Left lung (tissue), 10 donors: Measurements from ENCODE around the gene PRKAR1A. TPM values are rescaled to one million over a fixed set of nuclear protein-coding genes. Genes with fewer than 3 reads are reported as not detected.

ENCODE experiments used
- ATAC-seq: fragments of 200-7000 bp; cut with Tn5 transposase; one replicate; pipeline ENCODE4 v1.9.1; 2020; ENCODE audit warnings: moderate library complexity
- DNase-seq, 4 donors: peaks; one replicate each; pipeline ENCODE4 v3.0.0-alpha.2; 2013 to 2020
- H3K27ac ChIP-seq, 2 donors: fragments of 200-600 bp; sonication (generic) in 1 of 2; one replicate each; pipeline versions ENCODE4 v1.5.0 to v1.8.0; 2020 to 2021
- H3K27me3 ChIP-seq, 2 donors: fragments of 200-600 bp; sonication (generic) in 1 of 2; one replicate each; pipeline versions ENCODE4 v1.5.0 to v1.8.0; 2020 to 2021
- H3K36me3 ChIP-seq, 2 donors: fragments of 200-600 bp; sonication (generic) in 1 of 2; one replicate each; pipeline versions ENCODE4 v1.5.0 to v1.8.0; 2020 to 2021
- H3K4me1 ChIP-seq, 2 donors: fragments of 200-600 bp; one replicate each; pipeline ENCODE4 v1.8.0; 2021
- H3K4me3 ChIP-seq, 2 donors: fragments of 200-600 bp; sonication (generic) in 1 of 2; one replicate each; pipeline versions ENCODE4 v1.5.0 to v1.8.0; 2020 to 2021; ENCODE audit warnings: mild to moderate bottlenecking in 1 of 2
- H3K9me3 ChIP-seq, 2 donors: fragments of 200-600 bp; sonication (generic) in 1 of 2; one replicate each; pipeline versions ENCODE4 v1.5.0 to v1.8.0; 2020 to 2021
- CTCF ChIP-seq, 2 donors: fragments of 200-600 bp; sonication (generic) in 1 of 2; IDR thresholded peaks; one replicate each; pipeline versions ENCODE4 v1.5.0 to v1.8.0; 2021; ENCODE audit warnings: antibody characterized with exemption in 2 of 2
- intact Hi-C, 2 donors: fragments of 100-400 bp; cut with DNase I; formaldehyde crosslinking; loops; one replicate each; pipeline versions ENCODE4 v1.11.2 to v1.14.2; 2022
- polyA plus RNA-seq, 6 donors: library from polyadenylated mRNA; unstranded; fragments of 120-200 nt; gene quantifications; one replicate each; pipeline ENCODE4 v1.2.1, GENCODE V29; 2013; ENCODE audit not compliant: insufficient read length in 6 of 6
- total RNA-seq, 2 donors: library from RNA; stranded (reverse); fragmentation: NEBNext Ultra II Directional; extraction: Animal tissue kit (Norgen Biotek cat#: 25700); gene quantifications; one replicate each; pipeline ENCODE4 v1.2.1, GENCODE V29; 2021
- donor health status: DM: no; HTN: yes; CAD: no.
- donor health status: DM: no; HTN: no; CAD: no.

PRKAR1A gene
- total and polyA plus RNA-seq, 8 donors = 307 to 376 (median 330) TPM

GRCh38 chr17:68584581-68585303 lies 72.5 kb downstream of the PRKAR1A start:
- no peak overlapping the region for H3K27ac ChIP-seq
- H3K9me3 ChIP-seq = peaks cover 0 to 4% of the 10 kb centered on the region in 2 donors
- no peaks in the 10 kb centered on the region for H3K27me3 ChIP-seq
- peaks cover 18 to 43% of the 10 kb centered on the region in 2 donors for H3K4me1 ChIP-seq
- no peak overlapping the region for H3K4me3 ChIP-seq
- DNase-seq = peak in 1 of 4 donors; percentile 50
- H3K36me3 ChIP-seq = peaks cover 0 to 22% of the 10 kb centered on the region in 2 donors
- intact Hi-C loops = no loop called here
- TF ChIP-seq CTCF (IDR thresholded peaks at IDR 0.05) = no peak
- no peak for ATAC-seq

GRCh38 chr17:68585643-68586042 lies 73.4 kb downstream of the PRKAR1A start:
- H3K27ac ChIP-seq = no peak overlapping the region

GRCh38 chr17:68587026-68587425 lies 74.8 kb downstream of the PRKAR1A start:
- DNase-seq = no peak
- peaks cover 0 to 35% of the 10 kb centered on the region in 2 donors for H3K36me3 ChIP-seq
- intact Hi-C loops = no loop called here
- no peak for TF ChIP-seq CTCF (IDR thresholded peaks at IDR 0.05)
- H3K4me1 ChIP-seq = peaks cover 7 to 33% of the 10 kb centered on the region in 2 donors
- H3K9me3 ChIP-seq = peaks cover 0 to 4% of the 10 kb centered on the region in 2 donors
- no peaks in the 10 kb centered on the region for H3K27me3 ChIP-seq
- H3K4me3 ChIP-seq = no peak overlapping the region
- no peak overlapping the region for H3K27ac ChIP-seq
- ATAC-seq = no peak

More at GRCh38 chr17:68585643-68586042, 73.4 kb downstream of the PRKAR1A start:
- H3K9me3 ChIP-seq = peaks cover 0 to 4% of the 10 kb centered on the region in 2 donors
- no peaks in the 10 kb centered on the region for H3K27me3 ChIP-seq
- ATAC-seq (no peak), DNase-seq (no peak)
- no peak overlapping the region for H3K4me3 ChIP-seq
- H3K36me3 ChIP-seq = peaks cover 0 to 23% of the 10 kb centered on the region in 2 donors
- TF ChIP-seq CTCF (IDR thresholded peaks at IDR 0.05) = no peak
- intact Hi-C loops = no loop called here
- H3K4me1 ChIP-seq = peaks cover 18 to 36% of the 10 kb centered on the region in 2 donors

- intact Hi-C loops = no loop called here
- no peak for ATAC-seq
- H3K4me3 ChIP-seq = no peak overlapping the region
- peaks cover 0 to 4% of the 10 kb centered on the region in 2 donors for H3K9me3 ChIP-seq
- no peak for TF ChIP-seq CTCF (IDR thresholded peaks at IDR 0.05)
- H3K27ac ChIP-seq = no peak overlapping the region
- peaks cover 0 to 36% of the 10 kb centered on the region in 2 donors for H3K36me3 ChIP-seq
- H3K4me1 ChIP-seq = peaks cover 4 to 26% of the 10 kb centered on the region in 2 donors
- H3K27me3 ChIP-seq = no peaks in the 10 kb centered on the region
- no peak for DNase-seq
Observed at GRCh38 chr17:68587847-68588246, 75.6 kb downstream of the PRKAR1A start.

GRCh38 chr17:68588362-68588761 lies 76.1 kb downstream of the PRKAR1A start:
- ATAC-seq (no peak), DNase-seq (no peak)
- H3K4me3 ChIP-seq = no peak overlapping the region
- no peak for TF ChIP-seq CTCF (IDR thresholded peaks at IDR 0.05)
- peaks cover 0 to 41% of the 10 kb centered on the region in 2 donors for H3K36me3 ChIP-seq
- H3K9me3 ChIP-seq = peaks cover 0 to 4% of the 10 kb centered on the region in 2 donors
- H3K27me3 ChIP-seq = no peaks in the 10 kb centered on the region
- no peak overlapping the region for H3K27ac ChIP-seq
- H3K4me1 ChIP-seq = peaks cover 8 to 26% of the 10 kb centered on the region in 2 donors
- intact Hi-C loops = no loop called here
